CD8-positive, alpha-beta memory T cell (primary cell): ENCODE results near the gene YIPF5. TPM values are rescaled to one million over a fixed set of nuclear protein-coding genes. Genes with fewer than 3 reads are reported as not detected.

Source experiments
- CTCF ChIA-PET: fragments of 350-600 bp; sonication (Branson Sonifier 250); formaldehyde crosslinking; loops from one replicate; lab custom pipeline; 2021; ENCODE audit warnings: antibody characterized with exemption; lab: Charles Lee
- POLR2A ChIA-PET: fragments of 350-600 bp; sonication (Branson Sonifier 250); formaldehyde crosslinking; loops from one replicate; lab custom pipeline; 2021; ENCODE audit warnings: antibody characterized with exemption; lab: Charles Lee
- DNase-seq, 5 donors: peaks; one replicate each; pipeline versions ENCODE4 v3.0.0 to v3.0.0-alpha.2; 2020 to 2022; ENCODE audit warnings: mixed read lengths in 1 of 5
- H3K27ac ChIP-seq: one replicate; pipeline ENCODE4 v1.7.0; 2013; ENCODE audit warnings: low read depth, mild to moderate bottlenecking, low read length, moderate library complexity
- H3K27me3 ChIP-seq: 2 replicates; pipeline ENCODE4 v1.7.0; 2013; ENCODE audit warnings: low read length, mild to moderate bottlenecking; ENCODE audit not compliant: insufficient read depth, poor library complexity, severe bottlenecking
- H3K36me3 ChIP-seq: 2 replicates; pipeline ENCODE4 v1.7.0; 2013; ENCODE audit warnings: mild to moderate bottlenecking, low read length, moderate library complexity; ENCODE audit not compliant: insufficient read depth
- H3K4me1 ChIP-seq: 2 replicates; pipeline ENCODE4 v1.7.0; 2013; ENCODE audit warnings: mild to moderate bottlenecking, low read length, moderate library complexity; ENCODE audit not compliant: insufficient read depth
- H3K4me3 ChIP-seq: 2 replicates; pipeline ENCODE4 v1.7.0; 2013; ENCODE audit warnings: mild to moderate bottlenecking, low read length
- H3K9me3 ChIP-seq: 2 replicates; pipeline ENCODE4 v1.7.0; 2013; ENCODE audit warnings: mild to moderate bottlenecking, low read length
- H3K27ac Mint-ChIP-seq, 8 donors: one replicate each; pipeline ENCODE4 v1.8.0; 2020 to 2021; ENCODE audit warnings: mixed read lengths in 8 of 8, mild to moderate bottlenecking in 6 of 8, inconsistent platforms in 3 of 8, moderate library complexity in 3 of 8
- H3K27me3 Mint-ChIP-seq, 2 donors: one replicate each; pipeline ENCODE4 v1.8.0; 2020 to 2021; ENCODE audit warnings: mixed read lengths in 2 of 2, mild to moderate bottlenecking in 1 of 2, moderate library complexity in 1 of 2
- H3K36me3 Mint-ChIP-seq, 3 donors: one replicate each; pipeline ENCODE4 v1.8.0; 2020 to 2021; ENCODE audit warnings: mixed read lengths in 3 of 3, inconsistent platforms in 1 of 3, mild to moderate bottlenecking in 1 of 3
- H3K4me1 Mint-ChIP-seq, 3 donors: one replicate each; pipeline ENCODE4 v1.8.0; 2020 to 2021; ENCODE audit warnings: mixed read lengths in 3 of 3, inconsistent platforms in 1 of 3, mild to moderate bottlenecking in 1 of 3
- H3K4me3 Mint-ChIP-seq, 7 donors: one replicate each; pipeline ENCODE4 v1.8.0; 2020 to 2021; ENCODE audit warnings: mixed read lengths in 7 of 7, mild to moderate bottlenecking in 6 of 7, moderate library complexity in 4 of 7, inconsistent platforms in 2 of 7
- H3K9me3 Mint-ChIP-seq, 5 donors: one replicate each; pipeline ENCODE4 v1.8.0; 2020 to 2022; ENCODE audit warnings: mixed read lengths in 5 of 5, mild to moderate bottlenecking in 3 of 5, moderate library complexity in 2 of 5, inconsistent platforms in 1 of 5
- polyA plus RNA-seq: library from polyadenylated mRNA; unstranded; fragments of 300-500 nt; fragmentation: Illumina TruSeq; gene quantifications from one replicate; pipeline ENCODE4 v1.2.3, GENCODE V29; 2021
- total RNA-seq, 2 experiments: library from RNA; stranded (reverse); gene quantifications; one replicate each; pipeline ENCODE4 v1.2.3, GENCODE V29; 2021

YIPF5 gene
- total and polyA plus RNA-seq, 3 experiments from 2014 or later = 40.8 to 68.2 (median 42.0) TPM

DNA sequence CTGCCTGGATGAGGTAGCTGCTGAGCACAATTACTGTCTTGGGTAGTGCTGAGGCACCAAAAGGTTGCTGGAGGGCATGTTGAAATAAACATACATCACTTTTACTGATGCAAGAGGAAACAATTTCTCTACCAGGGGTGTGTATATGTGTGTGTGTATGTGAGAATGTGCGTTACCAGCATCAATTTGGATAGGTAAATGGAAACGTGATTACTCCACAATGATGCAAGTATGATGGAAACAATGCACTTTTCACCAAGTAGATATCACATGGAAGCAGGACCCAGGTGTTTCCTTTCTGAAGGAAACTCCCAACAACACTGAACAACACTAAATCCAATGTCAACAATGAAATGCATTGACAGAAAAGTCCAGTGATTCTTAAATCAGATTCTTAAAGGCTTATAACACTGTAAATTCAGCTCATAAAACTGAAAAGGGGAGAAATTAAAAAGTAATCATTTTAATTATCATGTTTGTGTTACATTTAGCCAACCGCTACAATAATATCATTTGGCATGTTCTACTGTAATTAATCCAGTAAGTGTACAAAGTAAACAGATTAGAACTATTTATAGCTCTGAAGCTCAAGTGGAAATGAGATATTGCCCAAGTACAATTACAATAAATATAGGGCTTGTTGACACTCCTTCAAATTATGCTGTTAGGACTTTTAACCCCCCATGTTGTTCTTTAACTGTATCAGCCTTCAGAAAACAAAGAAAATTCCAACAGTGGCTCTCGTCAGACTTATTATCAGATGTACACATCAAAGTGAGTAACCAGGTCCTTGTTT is 25.3 kb downstream of the YIPF5 start:
- H3K9me3 ChIP-seq = no peaks in the 10 kb centered on the region
- ChIA-PET CTCF (no interaction called here), POLR2A (no interaction called here)
- H3K27ac ChIP-seq = no peak overlapping the region
- H3K27me3 ChIP-seq = no peaks in the 10 kb centered on the region
- H3K9me3 Mint-ChIP-seq = no peaks in the 10 kb centered on the region
- H3K4me3 ChIP-seq = no peak overlapping the region
- H3K27ac Mint-ChIP-seq = no peak overlapping the region
- no peaks in the 10 kb centered on the region for H3K4me1 ChIP-seq
- peaks cover 0 to 5% (median 2%) of the 10 kb centered on the region in 3 donors for H3K4me1 Mint-ChIP-seq
- no peak overlapping the region for H3K4me3 Mint-ChIP-seq
- H3K36me3 ChIP-seq = no peaks in the 10 kb centered on the region
- H3K36me3 Mint-ChIP-seq = no peaks in the 10 kb centered on the region
- peaks cover 2 to 14% of the 10 kb centered on the region in 2 donors for H3K27me3 Mint-ChIP-seq
- DNase-seq = no peak

- Histone ChIP-seq H3K4me1 (no peaks in the 10 kb centered on the region), H3K4me3 (no peak overlapping the region), H3K27me3 (no peaks in the 10 kb centered on the region), H3K9me3 (no peaks in the 10 kb centered on the region), H3K27ac (no peak overlapping the region), H3K36me3 (no peaks in the 10 kb centered on the region)
- no peak for DNase-seq
- Mint-ChIP-seq H3K4me1 (peaks cover 0 to 5% (median 2%) of the 10 kb centered on the region in 3 donors), H3K36me3 (peaks cover 0 to 2% (median 0%) of the 10 kb centered on the region in 3 donors), H3K9me3 (no peaks in the 10 kb centered on the region), H3K27me3 (peaks cover 2 to 21% of the 10 kb centered on the region in 2 donors), H3K4me3 (no peak overlapping the region), H3K27ac (no peak overlapping the region)
- ChIA-PET CTCF (interaction anchor here (0.6 kb wide), 1 partner anchor 20 kb away, joined by 3 read pairs; no protein-coding TSS in a partner anchor), POLR2A (no interaction called here)
Measured at GRCh38 chr5:144143625-144144024, 26.8 kb downstream of the YIPF5 start.

- Mint-ChIP-seq H3K27ac (no peak overlapping the region), H3K36me3 (peaks cover 0 to 3% (median 0%) of the 10 kb centered on the region in 3 donors), H3K9me3 (no peaks in the 10 kb centered on the region), H3K4me1 (peaks cover 0 to 5% (median 2%) of the 10 kb centered on the region in 3 donors), H3K27me3 (peaks cover 2 to 22% of the 10 kb centered on the region in 2 donors), H3K4me3 (no peak overlapping the region)
- H3K4me3 ChIP-seq = no peak overlapping the region
- ChIA-PET POLR2A (no interaction called here), CTCF (interaction anchor here (0.6 to 1.4 kb wide), 5 partner anchors 9 to 50 kb away, joined by 3 to 5 read pairs (median 3); partner anchors contain the start of gene YIPF5)
- no peak overlapping the region for H3K27ac ChIP-seq
- no peaks in the 10 kb centered on the region for H3K36me3 ChIP-seq
- H3K27me3 ChIP-seq = no peaks in the 10 kb centered on the region
- DNase-seq = no peak
- H3K9me3 ChIP-seq = no peaks in the 10 kb centered on the region
- no peaks in the 10 kb centered on the region for H3K4me1 ChIP-seq
Measured at GRCh38 chr5:144142824-144143162, 27.7 kb downstream of the YIPF5 start.

- H3K4me3 Mint-ChIP-seq = peak overlapping the region in 1 of 7 donors; percentile 26
- H3K36me3 Mint-ChIP-seq = peaks cover 0 to 3% (median 0%) of the 10 kb centered on the region in 3 donors
- peaks cover 0 to 5% (median 2%) of the 10 kb centered on the region in 3 donors for H3K4me1 Mint-ChIP-seq
- H3K9me3 Mint-ChIP-seq = no peaks in the 10 kb centered on the region
- ChIA-PET POLR2A (interaction anchor here (0.5 kb wide), 1 partner anchor 17 kb away, joined by 4 read pairs; no protein-coding TSS in a partner anchor), CTCF (interaction anchor here (0.6 to 1.4 kb wide), 6 partner anchors 8 to 51 kb away, joined by 3 to 5 read pairs (median 3); partner anchors contain the start of gene YIPF5)
- no peak overlapping the region for H3K27ac ChIP-seq
- no peaks in the 10 kb centered on the region for H3K9me3 ChIP-seq
- H3K4me3 ChIP-seq = no peak overlapping the region
- H3K27me3 ChIP-seq = no peaks in the 10 kb centered on the region
- H3K36me3 ChIP-seq = no peaks in the 10 kb centered on the region
- DNase-seq = peak in 1 of 5 donors; percentile 2
- peaks cover 2 to 24% of the 10 kb centered on the region in 2 donors for H3K27me3 Mint-ChIP-seq
- peak overlapping the region in 1 of 8 donors; percentile 63 for H3K27ac Mint-ChIP-seq
- no peaks in the 10 kb centered on the region for H3K4me1 ChIP-seq
Measured at GRCh38 chr5:144142139-144142823, 28.2 kb downstream of the YIPF5 start.

GRCh38 chr5:144141585-144141984 is 28.9 kb downstream of the YIPF5 start:
- H3K27ac Mint-ChIP-seq = peak overlapping the region in 1 of 8 donors; percentile 8

GRCh38 chr5:144139586-144139985 is 30.9 kb downstream of the YIPF5 start:
- H3K36me3 ChIP-seq = no peaks in the 10 kb centered on the region
- CTCF ChIA-PET = interaction anchor here (0.8 to 1.2 kb wide), 2 partner anchors 8 to 9 kb away, joined by 3 read pairs; no protein-coding TSS in a partner anchor
- no peak overlapping the region for H3K4me3 Mint-ChIP-seq

More at GRCh38 chr5:144141585-144141984, 28.9 kb downstream of the YIPF5 start:
- H3K4me1 Mint-ChIP-seq = peaks cover 0 to 5% (median 2%) of the 10 kb centered on the region in 3 donors
- no peak for DNase-seq
- POLR2A ChIA-PET = no interaction called here
- H3K27ac ChIP-seq = no peak overlapping the region
- H3K27me3 Mint-ChIP-seq = peaks cover 2 to 26% of the 10 kb centered on the region in 2 donors
- no peaks in the 10 kb centered on the region for H3K9me3 Mint-ChIP-seq
- H3K36me3 Mint-ChIP-seq = peaks cover 0 to 3% (median 0%) of the 10 kb centered on the region in 3 donors
- H3K4me1 ChIP-seq = no peaks in the 10 kb centered on the region
- CTCF ChIA-PET = interaction anchor here (1.3 to 1.4 kb wide), 2 partner anchors 9 to 29 kb away, joined by 3 to 4 read pairs; partner anchors contain the start of gene YIPF5
- H3K9me3 ChIP-seq = no peaks in the 10 kb centered on the region
- no peak overlapping the region for H3K4me3 ChIP-seq
- no peaks in the 10 kb centered on the region for H3K27me3 ChIP-seq
- H3K4me3 Mint-ChIP-seq = no peak overlapping the region
- H3K36me3 ChIP-seq = no peaks in the 10 kb centered on the region

DNA sequence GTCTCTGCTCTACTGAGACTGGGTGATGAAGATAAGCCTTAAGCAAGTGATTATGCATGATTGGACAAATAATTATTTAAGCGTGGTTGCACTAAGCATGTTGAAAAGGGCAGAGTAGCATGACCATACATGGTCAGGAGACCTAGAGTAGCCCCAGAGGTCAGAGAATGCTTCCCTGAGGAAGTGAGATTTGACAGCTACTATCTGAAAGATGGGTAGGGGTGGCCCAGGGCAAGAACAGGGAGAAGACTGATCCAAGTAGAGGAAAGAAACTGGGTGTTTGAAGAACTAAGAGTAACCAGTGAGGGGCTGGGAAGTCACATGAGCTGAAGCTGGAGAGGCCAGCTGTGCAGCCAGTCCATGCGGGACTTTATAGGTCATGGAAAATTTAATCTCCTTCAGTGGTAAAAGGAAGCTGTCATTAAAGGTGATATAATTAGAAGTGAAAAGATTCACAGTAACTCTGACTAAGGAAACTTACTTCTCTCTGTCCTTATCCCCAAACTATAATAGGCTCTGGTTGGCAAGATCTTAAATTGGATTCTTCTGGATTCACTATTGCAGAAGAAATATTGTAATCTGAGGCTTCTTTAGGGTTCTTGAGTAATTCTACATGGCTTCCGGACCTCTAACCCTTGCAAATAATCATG is 35.2 kb downstream of the YIPF5 start:
- no peaks in the 10 kb centered on the region for H3K27me3 ChIP-seq
- POLR2A ChIA-PET = no interaction called here
- H3K9me3 Mint-ChIP-seq = no peaks in the 10 kb centered on the region
- no peak overlapping the region for H3K4me3 ChIP-seq
- peaks cover 2 to 13% of the 10 kb centered on the region in 2 donors for H3K27me3 Mint-ChIP-seq
- H3K27ac ChIP-seq = no peak overlapping the region
- H3K27ac Mint-ChIP-seq = no peak overlapping the region
- no peaks in the 10 kb centered on the region for H3K4me1 Mint-ChIP-seq
- CTCF ChIA-PET = no interaction called here
- no peaks in the 10 kb centered on the region for H3K4me1 ChIP-seq
- peaks cover 0 to 3% (median 0%) of the 10 kb centered on the region in 3 donors for H3K36me3 Mint-ChIP-seq
- H3K36me3 ChIP-seq = no peaks in the 10 kb centered on the region
- no peaks in the 10 kb centered on the region for H3K9me3 ChIP-seq
- DNase-seq = no peak
- no peak overlapping the region for H3K4me3 Mint-ChIP-seq

More at GRCh38 chr5:144139586-144139985, 30.9 kb downstream of the YIPF5 start:
- H3K27ac ChIP-seq = no peak overlapping the region
- H3K27me3 ChIP-seq = no peaks in the 10 kb centered on the region
- Mint-ChIP-seq H3K9me3 (no peaks in the 10 kb centered on the region), H3K4me1 (peaks cover 0 to 5% (median 2%) of the 10 kb centered on the region in 3 donors), H3K27me3 (peaks cover 2 to 21% of the 10 kb centered on the region in 2 donors), H3K27ac (no peak overlapping the region), H3K36me3 (peaks cover 0 to 3% (median 0%) of the 10 kb centered on the region in 3 donors)
- H3K4me3 ChIP-seq = no peak overlapping the region
- H3K9me3 ChIP-seq = no peaks in the 10 kb centered on the region
- no peak for DNase-seq
- no peaks in the 10 kb centered on the region for H3K4me1 ChIP-seq
- POLR2A ChIA-PET = no interaction called here
